ENCODE data around the gene TPM4.

DNA sequence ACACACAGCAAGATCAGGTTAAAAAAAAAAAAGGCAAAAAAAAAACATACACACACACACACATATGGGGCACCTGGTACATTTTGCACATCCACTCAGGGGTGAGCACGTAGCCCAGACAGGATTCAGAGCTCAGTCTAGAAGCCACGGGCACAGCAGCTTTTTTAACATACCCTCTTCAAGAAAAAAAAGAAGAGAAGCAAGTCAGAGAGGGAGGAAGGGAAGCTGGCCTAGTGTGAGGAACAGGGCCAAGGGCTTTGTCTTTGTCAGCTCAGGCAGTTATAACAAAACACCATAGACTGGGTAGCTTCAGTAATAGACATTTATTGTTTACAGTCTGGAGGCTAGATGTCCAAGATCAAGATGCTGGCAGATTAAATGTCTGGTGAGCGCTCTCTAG lies 2.3 kb upstream of the TPM4 start:
- TF ChIP-seq, protein P1, sequence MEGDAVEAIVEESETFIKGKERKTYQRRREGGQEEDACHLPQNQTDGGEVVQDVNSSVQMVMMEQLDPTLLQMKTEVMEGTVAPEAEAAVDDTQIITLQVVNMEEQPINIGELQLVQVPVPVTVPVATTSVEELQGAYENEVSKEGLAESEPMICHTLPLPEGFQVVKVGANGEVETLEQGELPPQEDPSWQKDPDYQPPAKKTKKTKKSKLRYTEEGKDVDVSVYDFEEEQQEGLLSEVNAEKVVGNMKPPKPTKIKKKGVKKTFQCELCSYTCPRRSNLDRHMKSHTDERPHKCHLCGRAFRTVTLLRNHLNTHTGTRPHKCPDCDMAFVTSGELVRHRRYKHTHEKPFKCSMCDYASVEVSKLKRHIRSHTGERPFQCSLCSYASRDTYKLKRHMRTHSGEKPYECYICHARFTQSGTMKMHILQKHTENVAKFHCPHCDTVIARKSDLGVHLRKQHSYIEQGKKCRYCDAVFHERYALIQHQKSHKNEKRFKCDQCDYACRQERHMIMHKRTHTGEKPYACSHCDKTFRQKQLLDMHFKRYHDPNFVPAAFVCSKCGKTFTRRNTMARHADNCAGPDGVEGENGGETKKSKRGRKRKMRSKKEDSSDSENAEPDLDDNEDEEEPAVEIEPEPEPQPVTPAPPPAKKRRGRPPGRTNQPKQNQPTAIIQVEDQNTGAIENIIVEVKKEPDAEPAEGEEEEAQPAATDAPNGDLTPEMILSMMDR (IDR thresholded peaks at IDR 0.05 in 4 of 5, conservative IDR thresholded peaks at IDR 0.05 in 1 of 5): no peak
- TF ChIP-seq POLR2A (IDR thresholded peaks at IDR 0.05): no peak
